Bronchial epithelial cell (primary cell): ENCODE data around the gene CHGA. TPM values are rescaled to one million over a fixed set of nuclear protein-coding genes. Genes with fewer than 3 reads are reported as not detected.

Experiments used
- DNase-seq: peaks from one replicate; pipeline ENCODE4 v3.0.0-alpha.2; 2010; ENCODE audit warnings: low read depth
- FAIRE-seq: peaks from 2 replicates; lab custom pipeline; 2011; peaks lifted over from hg19 to GRCh38; lab: Jason Lieb, UNC
- H3K27me3 ChIP-seq: 2 replicates; pipeline ENCODE4 v1.5.1; 2011; ENCODE audit warnings: low read length; ENCODE audit not compliant: control insufficient read depth, insufficient read depth
- H3K36me3 ChIP-seq: 2 replicates; pipeline ENCODE4 v1.5.1; 2011; ENCODE audit warnings: low read length; ENCODE audit not compliant: control insufficient read depth, insufficient read depth
- H3K4me3 ChIP-seq: 2 replicates; pipeline ENCODE4 v1.5.1; 2011; ENCODE audit warnings: mild to moderate bottlenecking, low read depth, low read length, control low read depth
- total RNA-seq: library from RNA; depleted of rRNA; stranded (reverse); fragments of >200 nt; gene quantifications from 2 replicates; pipeline ENCODE4 v1.2.1, GENCODE V29; 2014
- TF ChIP-seq, protein P1 (sequence below): IDR thresholded peaks from 2 replicates; pipeline ENCODE4 v1.5.1; 2011; ENCODE audit warnings: mild to moderate bottlenecking, moderate library complexity, low read length, control low read depth, inconsistent platforms; ENCODE audit not compliant: insufficient read depth, severe bottlenecking

CHGA gene
- total RNA-seq, 1 donor from 2014 or later: not detected

DNA sequence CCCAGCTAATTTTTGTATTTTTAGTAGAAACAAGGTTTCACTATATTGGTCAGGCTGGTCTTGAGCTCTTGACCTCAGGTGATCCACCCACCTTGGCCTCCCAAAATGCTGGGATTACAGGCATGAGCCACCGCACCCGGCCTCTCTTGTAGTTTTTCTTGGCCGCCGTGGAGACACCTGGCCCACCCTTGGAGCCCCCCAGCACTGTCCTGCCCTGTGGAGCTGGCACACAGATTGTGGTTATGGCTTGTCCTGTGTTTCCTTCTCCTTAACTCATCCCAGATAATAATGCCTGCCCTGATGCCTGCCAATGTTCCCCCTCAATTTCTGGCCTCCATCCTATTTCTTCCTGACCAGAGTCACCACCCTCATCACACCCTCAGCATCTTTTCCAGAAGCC, 57.9 kb downstream of the CHGA start:
- FAIRE-seq (no peak), DNase-seq (no peak)
- Histone ChIP-seq H3K4me3 (no peak overlapping the region), H3K27me3 (no peaks in the 10 kb centered on the region), H3K36me3 (peaks cover 11% of the 10 kb centered on the region)
- TF ChIP-seq, protein P1, sequence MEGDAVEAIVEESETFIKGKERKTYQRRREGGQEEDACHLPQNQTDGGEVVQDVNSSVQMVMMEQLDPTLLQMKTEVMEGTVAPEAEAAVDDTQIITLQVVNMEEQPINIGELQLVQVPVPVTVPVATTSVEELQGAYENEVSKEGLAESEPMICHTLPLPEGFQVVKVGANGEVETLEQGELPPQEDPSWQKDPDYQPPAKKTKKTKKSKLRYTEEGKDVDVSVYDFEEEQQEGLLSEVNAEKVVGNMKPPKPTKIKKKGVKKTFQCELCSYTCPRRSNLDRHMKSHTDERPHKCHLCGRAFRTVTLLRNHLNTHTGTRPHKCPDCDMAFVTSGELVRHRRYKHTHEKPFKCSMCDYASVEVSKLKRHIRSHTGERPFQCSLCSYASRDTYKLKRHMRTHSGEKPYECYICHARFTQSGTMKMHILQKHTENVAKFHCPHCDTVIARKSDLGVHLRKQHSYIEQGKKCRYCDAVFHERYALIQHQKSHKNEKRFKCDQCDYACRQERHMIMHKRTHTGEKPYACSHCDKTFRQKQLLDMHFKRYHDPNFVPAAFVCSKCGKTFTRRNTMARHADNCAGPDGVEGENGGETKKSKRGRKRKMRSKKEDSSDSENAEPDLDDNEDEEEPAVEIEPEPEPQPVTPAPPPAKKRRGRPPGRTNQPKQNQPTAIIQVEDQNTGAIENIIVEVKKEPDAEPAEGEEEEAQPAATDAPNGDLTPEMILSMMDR: no peak

DNA sequence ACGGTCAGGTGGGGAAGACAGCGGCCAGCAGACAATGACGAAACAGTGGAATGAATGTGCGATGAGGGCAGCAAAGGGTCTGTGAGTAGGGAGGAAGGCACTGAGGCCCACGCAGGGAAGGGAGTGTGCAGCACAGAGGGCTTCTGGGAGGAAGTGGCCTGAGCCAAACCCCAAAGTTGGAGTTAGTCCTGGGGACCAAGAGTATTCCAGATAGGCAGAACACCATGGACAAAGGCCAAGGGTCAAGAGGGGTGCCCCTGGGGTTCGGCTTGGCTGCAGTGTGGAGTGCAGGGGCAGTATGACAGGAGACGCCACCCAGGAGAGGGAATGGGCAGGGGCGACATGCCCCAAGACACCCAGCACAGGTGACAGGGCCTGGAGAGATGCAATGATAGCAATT, 58.8 kb downstream of the CHGA start:
- FAIRE-seq: no peak
- Histone ChIP-seq H3K27me3 (no peaks in the 10 kb centered on the region), H3K36me3 (peaks cover 11% of the 10 kb centered on the region), H3K4me3 (no peak overlapping the region)
- TF ChIP-seq, protein P1: no peak
- DNase-seq: no peak

DNA sequence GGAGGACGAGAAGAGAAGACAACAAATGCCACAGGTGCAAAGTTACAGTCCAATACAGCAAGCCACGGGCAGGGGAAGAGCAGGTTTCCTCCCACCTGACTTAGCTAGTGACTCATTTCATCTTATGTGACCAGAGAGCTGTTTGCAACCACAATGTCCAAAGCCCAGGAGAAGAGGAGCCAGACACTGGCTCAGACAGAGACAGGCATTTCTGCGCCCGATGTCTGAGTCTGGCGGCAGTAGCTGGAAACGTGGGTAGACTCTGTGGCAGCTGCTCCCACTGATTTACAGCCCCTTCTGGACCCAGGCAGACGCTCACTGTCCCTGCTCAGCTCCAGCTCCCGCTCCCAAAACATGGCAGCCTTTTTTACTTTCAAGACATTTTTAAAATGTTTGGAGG, 60.0 kb downstream of the CHGA start:
- H3K36me3 ChIP-seq: peaks cover 8% of the 10 kb centered on the region
- TF ChIP-seq, protein P1: no peak
- FAIRE-seq (no peak), DNase-seq (peak; percentile 15)
- no peak overlapping the region for H3K4me3 ChIP-seq
- H3K27me3 ChIP-seq: no peaks in the 10 kb centered on the region

DNA sequence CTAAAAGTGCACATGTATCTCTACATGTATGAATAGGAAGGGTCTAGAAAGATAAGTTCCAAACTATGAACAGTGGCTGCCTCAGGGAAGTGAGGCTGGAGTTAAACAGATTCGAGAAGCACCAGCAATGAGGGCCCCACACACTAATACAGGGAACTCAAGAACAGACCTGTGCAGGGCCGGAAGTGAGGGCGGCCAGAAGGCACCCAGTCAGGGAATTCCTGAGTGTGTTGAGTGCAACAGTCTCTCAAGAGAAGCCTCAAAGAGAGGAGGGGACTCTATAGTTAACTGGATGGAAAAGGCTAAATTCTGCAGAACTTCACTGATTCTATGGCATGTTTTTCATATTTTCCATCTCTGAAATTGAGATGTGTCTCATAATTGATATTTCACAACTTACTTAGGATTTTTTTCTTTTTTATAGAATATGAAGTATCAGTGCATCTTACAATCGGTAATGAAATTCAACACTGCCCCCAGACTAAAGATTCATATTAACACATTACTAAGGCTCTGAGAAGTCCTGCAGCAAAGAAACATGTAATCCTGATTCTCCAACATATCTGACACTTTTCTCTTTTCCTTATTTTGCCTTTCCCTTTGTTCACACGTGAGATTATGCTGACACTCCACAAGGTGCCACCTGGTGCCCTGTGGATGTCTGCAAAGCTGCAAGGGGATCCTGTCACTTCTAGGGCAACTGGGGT, 61.3 kb downstream of the CHGA start:
- DNase-seq: peak; percentile 35
- H3K27me3 ChIP-seq: no peaks in the 10 kb centered on the region
- FAIRE-seq: no peak
- H3K4me3 ChIP-seq: no peak overlapping the region
- TF ChIP-seq, protein P1: no peak
- peaks cover 7% of the 10 kb centered on the region for H3K36me3 ChIP-seq

Other genes with a start within 250 kb of the CHGA start
- gene LGMN, start 174.5 kb upstream of the CHGA start, total RNA-seq: 34.0 and 59.3 TPM in 2 replicates
- gene GOLGA5, start 128.8 kb upstream of the CHGA start, total RNA-seq: 38.3 and 41.9 TPM in 2 replicates
- gene ITPK1, start 192.8 kb downstream of the CHGA start, total RNA-seq: 24.7 and 39.8 TPM in 2 replicates